Measurements from ENCODE around the gene MARVELD2.
"Not testable (repeated sequence)": the region's sequence is repeated elsewhere in the genome, so short reads cannot be mapped to it uniquely, and the experiment has no call there.

MARVELD2 gene

DNA sequence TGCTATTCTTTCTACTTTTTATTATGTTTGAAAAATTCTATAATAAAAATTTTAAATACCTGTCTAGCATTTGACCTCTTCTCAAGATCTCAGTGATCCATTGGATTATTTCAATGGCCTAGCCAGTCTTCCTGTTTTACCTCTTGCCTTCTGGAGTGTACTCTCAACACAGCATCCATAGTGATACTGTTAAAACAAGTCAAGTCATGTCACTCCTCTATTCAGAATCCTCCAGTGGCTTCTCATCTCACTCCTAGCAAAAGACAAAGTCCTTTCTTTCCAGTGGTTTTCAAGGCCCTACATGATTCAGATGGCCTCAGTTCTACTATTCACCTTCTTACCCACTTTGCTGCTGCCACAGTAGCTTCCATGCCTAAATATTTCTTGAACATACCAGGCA, 1.8 kb downstream of the MARVELD2 start:
- DNase-seq (ENCODE audit: extremely low spot score) = no peak
- ChIA-PET POLR2A (no interaction called here), CTCF (no interaction called here)
- TF ChIP-seq, protein P1, sequence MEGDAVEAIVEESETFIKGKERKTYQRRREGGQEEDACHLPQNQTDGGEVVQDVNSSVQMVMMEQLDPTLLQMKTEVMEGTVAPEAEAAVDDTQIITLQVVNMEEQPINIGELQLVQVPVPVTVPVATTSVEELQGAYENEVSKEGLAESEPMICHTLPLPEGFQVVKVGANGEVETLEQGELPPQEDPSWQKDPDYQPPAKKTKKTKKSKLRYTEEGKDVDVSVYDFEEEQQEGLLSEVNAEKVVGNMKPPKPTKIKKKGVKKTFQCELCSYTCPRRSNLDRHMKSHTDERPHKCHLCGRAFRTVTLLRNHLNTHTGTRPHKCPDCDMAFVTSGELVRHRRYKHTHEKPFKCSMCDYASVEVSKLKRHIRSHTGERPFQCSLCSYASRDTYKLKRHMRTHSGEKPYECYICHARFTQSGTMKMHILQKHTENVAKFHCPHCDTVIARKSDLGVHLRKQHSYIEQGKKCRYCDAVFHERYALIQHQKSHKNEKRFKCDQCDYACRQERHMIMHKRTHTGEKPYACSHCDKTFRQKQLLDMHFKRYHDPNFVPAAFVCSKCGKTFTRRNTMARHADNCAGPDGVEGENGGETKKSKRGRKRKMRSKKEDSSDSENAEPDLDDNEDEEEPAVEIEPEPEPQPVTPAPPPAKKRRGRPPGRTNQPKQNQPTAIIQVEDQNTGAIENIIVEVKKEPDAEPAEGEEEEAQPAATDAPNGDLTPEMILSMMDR (IDR thresholded peaks at IDR 0.05; ENCODE audit: control extremely low read depth, extremely low read depth, low read depth, missing control alignments) = no peak

DNA sequence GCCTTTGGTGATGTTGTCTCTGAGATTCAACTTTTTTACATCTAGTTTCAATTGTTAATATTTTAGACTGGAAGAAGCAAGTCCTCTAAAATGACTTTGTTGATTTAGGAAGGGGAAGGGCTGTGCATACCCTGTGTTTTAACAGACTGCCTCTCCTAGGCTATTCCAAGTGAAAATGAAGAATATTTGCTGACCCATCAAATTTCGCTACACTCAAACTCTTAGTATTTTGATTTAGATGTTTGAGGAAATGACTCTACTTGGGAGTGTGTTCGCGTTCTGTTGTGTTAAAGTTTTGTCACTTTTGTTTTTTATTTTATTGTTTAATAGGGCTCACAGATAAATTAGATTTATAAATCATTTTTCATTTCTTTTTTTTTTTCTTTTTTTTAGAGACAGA, 3.6 kb downstream of the MARVELD2 start:
- TF ChIP-seq, protein P1 (IDR thresholded peaks at IDR 0.05; ENCODE audit: control extremely low read depth, extremely low read depth, low read depth, missing control alignments) = no peak
- ChIA-PET CTCF (no interaction called here), POLR2A (no interaction called here)
- no peak for DNase-seq (ENCODE audit: extremely low spot score)

DNA sequence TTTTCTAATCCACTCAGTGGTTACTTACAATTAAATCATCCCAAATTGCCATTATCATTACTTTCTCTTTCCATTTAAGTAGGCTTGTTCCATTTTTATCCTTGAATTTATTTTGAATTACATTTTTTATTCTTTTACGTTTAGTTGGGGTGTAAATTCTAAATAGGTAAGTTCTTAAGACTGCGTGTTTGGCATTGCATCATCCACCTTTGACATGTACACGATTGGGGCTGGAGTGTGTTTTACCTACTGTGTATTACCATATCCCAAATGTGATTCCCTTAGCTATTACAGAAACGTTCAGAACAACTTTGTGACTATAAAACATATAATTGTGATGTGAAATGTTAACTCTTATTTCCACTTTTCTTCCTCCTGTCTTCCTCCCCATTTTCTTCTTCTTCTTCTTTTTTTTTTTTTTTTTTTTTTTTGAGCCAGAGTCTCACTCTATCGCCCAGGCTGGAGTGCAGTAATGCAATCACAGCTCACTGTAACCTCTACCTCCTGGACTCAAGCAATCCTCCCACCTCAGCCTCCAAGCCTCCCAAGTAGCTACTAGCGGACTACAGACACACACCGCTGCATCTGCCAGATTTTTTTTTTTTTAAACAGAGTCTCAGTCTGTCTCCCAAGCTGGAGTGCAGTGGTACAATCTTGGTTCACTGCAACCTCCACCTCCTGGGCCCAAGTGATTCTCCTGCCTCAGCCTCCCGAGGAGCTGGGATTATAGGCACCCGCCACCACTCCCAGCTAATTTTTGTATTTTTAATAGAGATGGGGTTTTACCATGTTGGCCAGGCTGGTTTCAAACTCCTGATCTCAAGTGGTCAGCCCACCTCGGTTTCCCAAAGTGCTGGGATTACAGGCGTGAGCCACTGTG, 16.7 kb downstream of the MARVELD2 start:
- TF ChIP-seq, protein P1 (IDR thresholded peaks at IDR 0.05; ENCODE audit: control extremely low read depth, extremely low read depth, low read depth, missing control alignments) = no peak
- POLR2A ChIA-PET = no interaction called here
- CTCF ChIA-PET = interaction anchor here (1.3 kb wide), 1 partner anchor 9 kb away, joined by 4 read pairs; no protein-coding TSS in a partner anchor
- DNase-seq (ENCODE audit: extremely low spot score) = no peak

DNA sequence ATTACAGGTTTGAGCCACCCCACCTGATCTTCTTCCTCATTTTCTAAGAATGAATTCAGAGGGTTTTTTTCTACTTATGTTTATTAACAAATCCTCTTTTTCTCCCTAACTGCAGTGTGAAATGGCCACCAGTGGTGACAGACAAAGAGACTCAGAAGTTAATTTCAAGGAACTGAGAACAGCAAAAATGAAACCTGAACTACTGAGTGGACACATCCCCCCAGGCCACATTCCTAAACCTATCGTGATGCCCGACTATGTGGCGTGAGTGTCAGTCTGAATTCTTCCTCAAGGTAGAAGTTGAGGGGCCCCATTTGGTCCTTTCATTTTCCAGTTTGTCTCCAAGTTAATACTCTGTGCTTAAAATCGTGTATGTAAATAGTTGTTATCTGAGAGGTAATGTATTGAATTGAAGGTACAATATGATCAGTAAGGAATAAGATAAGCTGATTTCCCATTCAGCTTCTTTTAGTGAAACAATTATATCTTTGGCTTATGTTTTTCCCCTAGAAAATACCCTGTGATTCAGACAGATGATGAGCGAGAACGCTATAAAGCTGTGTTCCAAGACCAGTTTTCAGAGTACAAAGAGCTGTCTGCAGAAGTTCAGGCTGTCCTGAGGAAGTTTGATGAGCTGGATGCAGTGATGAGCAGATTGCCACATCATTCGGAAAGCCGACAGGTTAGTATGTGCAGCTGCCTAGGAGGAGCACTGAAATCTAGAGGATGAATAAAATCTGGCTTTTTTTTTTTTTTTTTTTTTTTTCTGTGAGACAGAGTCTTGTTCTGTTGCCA, 17.7 kb downstream of the MARVELD2 start:
- POLR2A ChIA-PET = no interaction called here
- DNase-seq (ENCODE audit: extremely low spot score) = peak; percentile 53
- CTCF ChIA-PET = interaction anchor here (1.0 to 1.3 kb wide), 2 partner anchors 10 to 12 kb away, joined by 3 to 4 read pairs; no protein-coding TSS in a partner anchor
- TF ChIP-seq, protein P1 (IDR thresholded peaks at IDR 0.05; ENCODE audit: control extremely low read depth, extremely low read depth, low read depth, missing control alignments) = no peak

DNA sequence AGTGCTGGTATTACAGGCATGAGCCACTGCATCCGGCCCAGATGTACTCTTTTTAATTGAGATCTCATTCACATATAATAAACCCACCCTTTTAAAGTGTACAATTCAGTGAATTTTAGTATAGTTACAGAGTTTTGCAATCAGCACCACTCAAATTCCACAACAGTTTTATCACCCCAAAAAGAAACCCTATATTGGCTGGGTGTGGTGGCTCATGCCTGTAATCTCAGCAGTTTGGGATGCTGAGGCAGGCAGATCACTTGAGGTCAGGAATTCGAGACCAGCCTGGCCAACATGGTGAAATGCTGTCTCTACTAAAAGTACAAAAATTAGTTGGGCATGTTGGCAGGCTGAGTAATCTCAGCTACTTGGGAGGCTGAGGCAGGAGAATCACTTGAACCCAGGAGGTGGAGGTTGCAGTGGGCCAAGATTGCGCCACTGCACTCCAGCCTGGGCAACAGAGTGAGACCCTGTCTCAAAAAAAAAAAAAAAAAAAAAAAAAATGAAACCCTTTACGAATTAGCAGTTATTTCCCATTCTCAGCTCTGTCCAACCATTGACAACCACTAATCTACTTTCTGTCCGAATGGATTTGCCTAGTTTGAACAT, 20.5 kb downstream of the MARVELD2 start:
- CTCF ChIA-PET; POLR2A ChIA-PET; DNase-seq (ENCODE audit: extremely low spot score): not testable (repeated sequence)

DNA sequence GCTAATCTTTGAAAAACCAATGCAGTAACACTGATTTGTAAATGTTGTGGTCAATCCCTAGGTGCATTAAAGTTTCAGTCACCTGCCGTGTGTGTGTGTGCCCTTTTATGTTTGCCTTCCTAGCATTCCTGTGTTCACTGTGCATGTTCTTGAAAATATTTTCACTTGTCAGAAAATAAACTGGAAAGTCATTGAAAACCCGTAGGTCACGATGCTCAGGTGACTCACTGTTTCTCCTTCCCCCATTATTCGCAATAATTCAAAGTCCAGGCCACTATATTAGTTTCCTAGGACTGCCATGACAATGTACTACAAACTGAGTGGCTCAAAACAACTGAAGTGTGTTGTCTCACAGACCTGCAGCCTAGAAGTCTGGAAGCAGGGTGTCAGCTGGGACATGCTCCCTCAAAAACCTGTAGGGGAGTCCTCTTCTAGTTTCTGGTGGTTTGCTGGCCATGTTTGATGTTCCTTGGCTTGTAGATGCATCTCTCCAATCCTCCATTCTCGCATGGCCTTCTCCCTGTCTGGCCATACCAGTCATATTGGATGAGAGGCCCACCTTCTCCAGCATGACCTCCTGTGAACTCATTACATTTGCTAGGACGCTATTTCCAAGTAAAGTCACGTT, 29.3 kb downstream of the MARVELD2 start:
- CTCF ChIA-PET = interaction anchor here (0.8 kb wide), 1 partner anchor 30 kb away, joined by 3 read pairs; no protein-coding TSS in a partner anchor
- POLR2A ChIA-PET = no interaction called here
- DNase-seq (ENCODE audit: extremely low spot score) = no peak
- TF ChIP-seq, protein P1 (IDR thresholded peaks at IDR 0.05; ENCODE audit: control extremely low read depth, extremely low read depth, low read depth, missing control alignments) = no peak

All from GM10248 (cell line).